GM12864 (cell line): Measurements from ENCODE around the gene DPYD.
A peak's percentile ranks its signal among the peaks of the same experiment; 100 is the strongest.

Experiments
- DNase-seq: peaks from one replicate; pipeline ENCODE4 v3.0.0-alpha.2; 2011; ENCODE audit warnings: low read depth
- H3K4me3 ChIP-seq: 2 replicates; pipeline ENCODE4 v1.5.1; 2011; ENCODE audit warnings: mild to moderate bottlenecking, low read depth, low read length, control low read depth
- CTCF ChIP-seq: IDR thresholded peaks from 2 replicates; pipeline ENCODE4 v1.5.1; 2011; ENCODE audit warnings: low read depth, mild to moderate bottlenecking, moderate library complexity, low read length, control low read depth, inconsistent platforms; ENCODE audit errors: missing control alignments

Gene DPYD

DNA sequence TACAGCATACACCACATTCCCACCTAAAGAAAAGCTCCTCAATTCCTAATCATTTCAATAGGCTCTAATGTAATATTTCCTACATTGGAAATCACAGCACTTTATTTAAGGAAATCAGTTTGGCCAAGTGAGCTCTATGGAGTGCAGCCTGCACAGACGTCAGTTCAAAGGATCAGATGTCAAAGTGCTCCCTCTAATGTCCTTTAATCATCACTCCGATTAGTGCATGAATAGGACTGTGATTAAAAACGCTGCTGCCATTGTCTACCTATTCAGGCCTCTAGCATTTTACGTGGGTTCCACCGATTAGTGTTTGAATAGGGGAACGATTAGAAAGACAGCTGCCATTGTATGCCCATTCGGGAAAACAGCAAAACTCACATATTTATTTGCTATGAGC, 50.2 kb downstream of the DPYD start:
- no peak overlapping the region for H3K4me3 ChIP-seq
- TF ChIP-seq CTCF = no peak
- DNase-seq = no peak

GRCh38 chr1:97869441-97869840, 51.4 kb downstream of the DPYD start:
- TF ChIP-seq CTCF = no peak

GRCh38 chr1:97867127-97867526, 53.7 kb downstream of the DPYD start:
- TF ChIP-seq CTCF = no peak

More at GRCh38 chr1:97869441-97869840, 51.4 kb downstream of the DPYD start:
- no peak for DNase-seq
- no peak overlapping the region for H3K4me3 ChIP-seq

DNA sequence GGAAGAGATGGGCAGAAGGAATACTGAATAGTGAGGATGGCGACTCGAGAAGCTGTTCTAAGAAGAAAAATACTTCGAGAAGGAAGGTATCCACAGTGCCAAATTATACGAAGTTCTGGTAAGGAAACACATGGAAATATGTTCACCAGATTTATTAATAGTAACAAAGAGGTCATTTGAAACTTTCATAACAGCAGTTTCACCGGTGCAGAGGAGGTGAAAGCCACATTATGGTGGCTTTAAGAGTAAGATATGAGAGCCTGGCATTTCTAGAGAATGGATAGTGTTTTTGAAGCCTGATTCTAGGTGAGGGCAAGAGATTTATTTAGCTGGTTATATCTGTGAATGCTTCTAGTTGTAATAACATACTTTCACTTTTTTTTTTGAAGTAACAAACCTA, 56.2 kb downstream of the DPYD start:
- DNase-seq = no peak
- no peak overlapping the region for H3K4me3 ChIP-seq
- TF ChIP-seq CTCF = no peak

More at GRCh38 chr1:97867127-97867526, 53.7 kb downstream of the DPYD start:
- no peak overlapping the region for H3K4me3 ChIP-seq
- DNase-seq = no peak

- no peak for DNase-seq
- no peak for TF ChIP-seq CTCF
- no peak overlapping the region for H3K4me3 ChIP-seq
These were observed 67.6 kb downstream of the DPYD start for GRCh38 chr1:97853221-97853620.

DNA sequence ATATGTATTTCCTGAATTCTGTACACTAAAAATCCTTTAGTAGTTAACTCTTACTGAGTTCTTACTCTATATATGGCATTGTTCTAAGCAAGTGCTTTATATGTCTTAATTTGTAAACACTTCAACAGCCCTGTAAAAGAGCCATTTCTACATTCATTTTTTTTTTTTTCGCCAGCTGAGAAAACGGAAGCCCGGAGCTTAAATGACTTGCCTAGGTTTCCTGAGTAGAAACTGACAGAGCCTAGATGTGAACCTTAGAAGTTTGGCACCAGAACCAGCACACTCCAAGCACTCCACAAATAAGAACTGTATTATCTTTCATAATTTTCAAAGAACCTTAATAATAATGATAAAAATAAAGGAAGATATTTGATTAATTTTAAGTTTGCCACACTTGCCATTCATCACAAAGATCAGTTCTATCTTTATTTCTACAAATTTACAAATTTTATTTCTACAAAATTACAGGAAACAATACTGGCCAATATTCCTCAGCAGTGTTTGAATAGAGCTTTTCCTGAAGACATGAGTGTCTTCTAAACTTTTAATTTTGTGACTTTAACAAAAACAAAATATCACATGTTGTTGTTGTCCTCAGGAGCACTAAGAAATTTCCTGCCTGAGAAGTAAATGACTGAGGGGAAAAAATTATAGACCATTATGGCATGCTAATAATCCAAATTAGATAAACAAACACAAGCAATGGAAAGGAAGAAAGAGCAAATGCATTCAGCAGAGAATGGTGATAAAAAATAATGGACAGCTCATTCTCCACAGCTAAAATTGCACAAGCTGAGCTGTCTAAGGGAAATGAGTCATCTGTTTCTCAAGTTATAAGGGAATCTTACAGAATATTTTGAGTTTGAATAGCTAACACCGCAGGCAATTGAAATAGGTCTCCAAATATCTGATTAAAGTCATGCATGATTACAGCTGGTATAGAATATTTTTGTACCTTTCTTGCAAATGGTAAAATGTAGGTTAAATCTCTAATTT, 71.2 kb downstream of the DPYD start:
- DNase-seq = peak; percentile 12

More for the DNA sequence above, 71.2 kb downstream of the DPYD start:
- no peak overlapping the region for H3K4me3 ChIP-seq
- TF ChIP-seq CTCF = no peak
